ENCODE results near the gene MAP3K9.

GRCh38 chr14:70836946-70837345 is 27.6 kb upstream of the MAP3K9 start:
- no peak for TF ChIP-seq CTCF (IDR thresholded peaks at IDR 0.05)
- no peak for TF ChIP-seq EP300 (IDR thresholded peaks at IDR 0.05)
- no peak for TF ChIP-seq POLR2A (IDR thresholded peaks at IDR 0.05)

All from stomach (tissue), 4 donors.